T-helper 17 cell (primary cell): Measurements from ENCODE around the gene FH. TPM values are rescaled to one million over a fixed set of nuclear protein-coding genes. Genes with fewer than 3 reads are reported as not detected.

Experiments used
- ATAC-seq: fragments of 150-1000 bp; cut with Tn5 transposase; 2 replicates; pipeline ENCODE4 v1.10.0; 2021; ENCODE audit warnings: mild to moderate bottlenecking, moderate library complexity
- DNase-seq, 3 donors: peaks; one replicate each; pipeline versions ENCODE4 v3.0.0 to v3.0.0-alpha.2; 2020 to 2021
- H3K9me3 ChIP-seq: one replicate; pipeline ENCODE4 v1.7.0; 2013; ENCODE audit warnings: low read length, mild to moderate bottlenecking; ENCODE audit not compliant: control insufficient read depth, poor library complexity, severe bottlenecking
- H3K27ac Mint-ChIP-seq: one replicate; pipeline ENCODE4 v1.8.0; 2022; ENCODE audit warnings: mild to moderate bottlenecking, moderate library complexity, mixed read lengths
- H3K27me3 Mint-ChIP-seq: one replicate; pipeline ENCODE4 v1.8.0; 2022; ENCODE audit warnings: mixed read lengths
- H3K36me3 Mint-ChIP-seq: one replicate; pipeline ENCODE4 v1.8.0; 2022; ENCODE audit warnings: low read depth, mixed read lengths
- H3K4me1 Mint-ChIP-seq: one replicate; pipeline ENCODE4 v1.8.0; 2022; ENCODE audit warnings: mild to moderate bottlenecking, mixed read lengths
- H3K4me3 Mint-ChIP-seq: one replicate; pipeline ENCODE4 v1.8.0; 2022; ENCODE audit warnings: mild to moderate bottlenecking, moderate library complexity, mixed read lengths
- total RNA-seq, 4 donors: library from RNA in 2 of 4; stranded (reverse) in 2 of 4; gene quantifications; one replicate each; pipeline ENCODE4 v1.2.3 and lab custom pipeline; 2022 to 2026

Gene FH
- total RNA-seq, 2 donors from 2014 or later: 13.9 to 18.5 TPM

GRCh38 chr1:241536304-241536703 lies 16.7 kb upstream of the FH start:
- H3K27ac Mint-ChIP-seq: no peak overlapping the region
- H3K9me3 ChIP-seq: no peaks in the 10 kb centered on the region
- peaks cover 12% of the 10 kb centered on the region for H3K4me1 Mint-ChIP-seq
- DNase-seq (no peak), ATAC-seq (no peak)
- H3K4me3 Mint-ChIP-seq: no peak overlapping the region
- peaks cover 5% of the 10 kb centered on the region for H3K36me3 Mint-ChIP-seq
- H3K27me3 Mint-ChIP-seq: peaks cover 37% of the 10 kb centered on the region

- Mint-ChIP-seq H3K4me1 (peaks cover 16% of the 10 kb centered on the region), H3K27me3 (peaks cover 20% of the 10 kb centered on the region), H3K27ac (peak overlapping the region; percentile 90), H3K4me3 (peak overlapping the region; percentile 45), H3K36me3 (peaks cover 2% of the 10 kb centered on the region)
- DNase-seq (no peak), ATAC-seq (no peak)
- no peaks in the 10 kb centered on the region for H3K9me3 ChIP-seq
These were observed 14.0 kb upstream of the FH start for GRCh38 chr1:241533326-241534115.

GRCh38 chr1:241532864-241533263 lies 13.3 kb upstream of the FH start:
- peak overlapping the region; percentile 45 for H3K4me3 Mint-ChIP-seq
- H3K36me3 Mint-ChIP-seq: peaks cover 2% of the 10 kb centered on the region
- peaks cover 20% of the 10 kb centered on the region for H3K27me3 Mint-ChIP-seq
- peak overlapping the region; percentile 90 for H3K27ac Mint-ChIP-seq
- H3K9me3 ChIP-seq: no peaks in the 10 kb centered on the region
- ATAC-seq (peak; percentile 63), DNase-seq (no peak)
- peaks cover 16% of the 10 kb centered on the region for H3K4me1 Mint-ChIP-seq

- DNase-seq (no peak), ATAC-seq (peak; percentile 19)
- H3K27ac Mint-ChIP-seq: peak within 1 kb of the TSS; percentile 90
- H3K4me1 Mint-ChIP-seq: peaks cover 16% of the 10 kb centered on the region
- H3K36me3 Mint-ChIP-seq: peaks cover 2% of the 10 kb centered on the region
- H3K9me3 ChIP-seq: no peaks in the 10 kb centered on the region
- H3K4me3 Mint-ChIP-seq: peak within 1 kb of the TSS; percentile 99
- H3K27me3 Mint-ChIP-seq: peaks cover 20% of the 10 kb centered on the region
These were observed 12.6 kb upstream of the FH start, which contains the start of gene KMO for GRCh38 chr1:241532162-241532531. Gene KMO (plus strand): TSS chr1:241532378. CDS start chr1:241532445, 67 bp downstream.

GRCh38 chr1:241531195-241532161 lies 11.9 kb upstream of the FH start:
- Mint-ChIP-seq H3K36me3 (peaks cover 2% of the 10 kb centered on the region), H3K27ac (peak overlapping the region; percentile 88), H3K27me3 (peaks cover 20% of the 10 kb centered on the region), H3K4me3 (peak overlapping the region; percentile 99), H3K4me1 (peaks cover 16% of the 10 kb centered on the region)
- ATAC-seq (peak; percentile 84), DNase-seq (no peak)
- no peaks in the 10 kb centered on the region for H3K9me3 ChIP-seq

GRCh38 chr1:241527146-241527545 lies 7.6 kb upstream of the FH start:
- Mint-ChIP-seq H3K36me3 (peaks cover 14% of the 10 kb centered on the region), H3K27me3 (peaks cover 36% of the 10 kb centered on the region), H3K4me3 (no peak overlapping the region)

GRCh38 chr1:241525026-241525425 lies 5.5 kb upstream of the FH start:
- Mint-ChIP-seq H3K27me3 (peaks cover 42% of the 10 kb centered on the region), H3K4me3 (no peak overlapping the region), H3K4me1 (no peaks in the 10 kb centered on the region), H3K27ac (no peak overlapping the region), H3K36me3 (peaks cover 16% of the 10 kb centered on the region)
- DNase-seq (no peak), ATAC-seq (no peak)
- no peaks in the 10 kb centered on the region for H3K9me3 ChIP-seq

More at GRCh38 chr1:241527146-241527545, 7.6 kb upstream of the FH start:
- DNase-seq (no peak), ATAC-seq (no peak)
- H3K27ac Mint-ChIP-seq: no peak overlapping the region
- H3K9me3 ChIP-seq: no peaks in the 10 kb centered on the region
- peaks cover 10% of the 10 kb centered on the region for H3K4me1 Mint-ChIP-seq

GRCh38 chr1:241521718-241522117 lies 2.2 kb upstream of the FH start:
- H3K27me3 Mint-ChIP-seq: peaks cover 42% of the 10 kb centered on the region
- ATAC-seq (no peak), DNase-seq (no peak)
- H3K36me3 Mint-ChIP-seq: peaks cover 16% of the 10 kb centered on the region
- H3K27ac Mint-ChIP-seq: no peak overlapping the region
- H3K4me3 Mint-ChIP-seq: no peak overlapping the region
- H3K4me1 Mint-ChIP-seq: peaks cover 5% of the 10 kb centered on the region
- H3K9me3 ChIP-seq: no peaks in the 10 kb centered on the region

- Mint-ChIP-seq H3K27ac (no peak overlapping the region), H3K27me3 (peaks cover 34% of the 10 kb centered on the region), H3K4me3 (no peak overlapping the region), H3K4me1 (peaks cover 5% of the 10 kb centered on the region), H3K36me3 (peaks cover 16% of the 10 kb centered on the region)
- DNase-seq: no peak
- no peaks in the 10 kb centered on the region for H3K9me3 ChIP-seq
- no peak for ATAC-seq
These were observed 518 bp upstream of the FH start for GRCh38 chr1:241520080-241520465.

- DNase-seq (no peak), ATAC-seq (peak; percentile 13)
- H3K36me3 Mint-ChIP-seq: peaks cover 16% of the 10 kb centered on the region
- H3K9me3 ChIP-seq: no peaks in the 10 kb centered on the region
- peak overlapping the region; percentile 65 for H3K27ac Mint-ChIP-seq
- H3K4me1 Mint-ChIP-seq: peaks cover 10% of the 10 kb centered on the region
- H3K4me3 Mint-ChIP-seq: peak overlapping the region; percentile 93
- H3K27me3 Mint-ChIP-seq: peaks cover 21% of the 10 kb centered on the region
These were observed 863 bp downstream of the FH start for GRCh38 chr1:241518476-241519307.

GRCh38 chr1:241513378-241513777 lies 6.2 kb downstream of the FH start:
- no peak for ATAC-seq
- no peak overlapping the region for H3K4me3 Mint-ChIP-seq
- no peaks in the 10 kb centered on the region for H3K9me3 ChIP-seq
- no peak for DNase-seq
- peaks cover 3% of the 10 kb centered on the region for H3K36me3 Mint-ChIP-seq
- peaks cover 7% of the 10 kb centered on the region for H3K4me1 Mint-ChIP-seq
- H3K27me3 Mint-ChIP-seq: no peaks in the 10 kb centered on the region
- H3K27ac Mint-ChIP-seq: no peak overlapping the region

GRCh38 chr1:241507189-241507863 lies 12.2 kb downstream of the FH start:
- Mint-ChIP-seq H3K4me1 (peaks cover 5% of the 10 kb centered on the region), H3K27ac (no peak overlapping the region), H3K4me3 (no peak overlapping the region), H3K36me3 (peaks cover 11% of the 10 kb centered on the region), H3K27me3 (no peaks in the 10 kb centered on the region)
- no peak for DNase-seq
- no peak for ATAC-seq
- no peaks in the 10 kb centered on the region for H3K9me3 ChIP-seq
